Bronchial epithelial cell (primary cell): ENCODE measurements around the gene FAM118B. TPM values are rescaled to one million over a fixed set of nuclear protein-coding genes. Genes with fewer than 3 reads are reported as not detected.
"Not testable (repeated sequence)": the region's sequence is repeated elsewhere in the genome, so short reads cannot be mapped to it uniquely, and the experiment has no call there.

Source experiments
- DNase-seq: peaks from one replicate; pipeline ENCODE4 v3.0.0-alpha.2; 2010; ENCODE audit warnings: low read depth
- FAIRE-seq: peaks from 2 replicates; lab custom pipeline; 2011; peaks lifted over from hg19 to GRCh38; lab: Jason Lieb, UNC
- H3K27me3 ChIP-seq: 2 replicates; pipeline ENCODE4 v1.5.1; 2011; ENCODE audit warnings: low read length; ENCODE audit not compliant: control insufficient read depth, insufficient read depth
- H3K36me3 ChIP-seq: 2 replicates; pipeline ENCODE4 v1.5.1; 2011; ENCODE audit warnings: low read length; ENCODE audit not compliant: control insufficient read depth, insufficient read depth
- H3K4me3 ChIP-seq: 2 replicates; pipeline ENCODE4 v1.5.1; 2011; ENCODE audit warnings: mild to moderate bottlenecking, low read depth, low read length, control low read depth
- total RNA-seq: library from RNA; depleted of rRNA; stranded (reverse); fragments of >200 nt; gene quantifications from 2 replicates; pipeline ENCODE4 v1.2.1, GENCODE V29; 2014
- TF ChIP-seq, protein P1 (sequence below): IDR thresholded peaks from 2 replicates; pipeline ENCODE4 v1.5.1; 2011; ENCODE audit warnings: mild to moderate bottlenecking, moderate library complexity, low read length, control low read depth, inconsistent platforms; ENCODE audit not compliant: insufficient read depth, severe bottlenecking

Gene FAM118B
- total RNA-seq, 1 donor from 2014 or later = 15.8 TPM

- Histone ChIP-seq H3K4me3 (no peak overlapping the region), H3K27me3 (no peaks in the 10 kb centered on the region), H3K36me3 (peaks cover 3% of the 10 kb centered on the region)
- no peak for FAIRE-seq
- TF ChIP-seq, protein P1, sequence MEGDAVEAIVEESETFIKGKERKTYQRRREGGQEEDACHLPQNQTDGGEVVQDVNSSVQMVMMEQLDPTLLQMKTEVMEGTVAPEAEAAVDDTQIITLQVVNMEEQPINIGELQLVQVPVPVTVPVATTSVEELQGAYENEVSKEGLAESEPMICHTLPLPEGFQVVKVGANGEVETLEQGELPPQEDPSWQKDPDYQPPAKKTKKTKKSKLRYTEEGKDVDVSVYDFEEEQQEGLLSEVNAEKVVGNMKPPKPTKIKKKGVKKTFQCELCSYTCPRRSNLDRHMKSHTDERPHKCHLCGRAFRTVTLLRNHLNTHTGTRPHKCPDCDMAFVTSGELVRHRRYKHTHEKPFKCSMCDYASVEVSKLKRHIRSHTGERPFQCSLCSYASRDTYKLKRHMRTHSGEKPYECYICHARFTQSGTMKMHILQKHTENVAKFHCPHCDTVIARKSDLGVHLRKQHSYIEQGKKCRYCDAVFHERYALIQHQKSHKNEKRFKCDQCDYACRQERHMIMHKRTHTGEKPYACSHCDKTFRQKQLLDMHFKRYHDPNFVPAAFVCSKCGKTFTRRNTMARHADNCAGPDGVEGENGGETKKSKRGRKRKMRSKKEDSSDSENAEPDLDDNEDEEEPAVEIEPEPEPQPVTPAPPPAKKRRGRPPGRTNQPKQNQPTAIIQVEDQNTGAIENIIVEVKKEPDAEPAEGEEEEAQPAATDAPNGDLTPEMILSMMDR = no peak
- no peak for DNase-seq
Observed at GRCh38 chr11:126246636-126247035, 35.1 kb downstream of the FAM118B start.

- DNase-seq = no peak
- no peak for FAIRE-seq
- H3K4me3 ChIP-seq = no peak overlapping the region
- H3K36me3 ChIP-seq = peaks cover 6% of the 10 kb centered on the region
- TF ChIP-seq, protein P1 = no peak
- H3K27me3 ChIP-seq = no peaks in the 10 kb centered on the region
Observed at GRCh38 chr11:126253265-126253664, 41.7 kb downstream of the FAM118B start.

DNA sequence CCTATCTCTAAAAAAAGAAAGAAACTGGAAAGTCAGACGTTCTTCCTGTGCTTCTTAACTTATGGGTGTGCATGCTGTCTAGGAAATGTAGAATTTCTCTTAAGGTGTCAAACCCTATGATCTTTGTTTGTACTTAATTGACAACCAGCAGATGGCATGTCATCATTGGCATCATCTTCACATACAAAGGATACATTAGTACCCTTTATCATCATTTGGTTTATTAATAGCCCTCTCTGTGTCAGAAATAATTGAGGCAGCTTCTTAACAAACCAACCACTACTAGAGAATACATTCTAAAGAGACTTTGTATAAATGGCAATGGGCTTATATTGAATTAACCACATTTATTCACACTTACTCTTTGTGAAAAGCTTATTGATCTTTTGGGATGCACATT, 43.2 kb downstream of the FAM118B start:
- Histone ChIP-seq H3K27me3 (no peaks in the 10 kb centered on the region), H3K4me3 (no peak overlapping the region), H3K36me3 (peaks cover 6% of the 10 kb centered on the region)
- TF ChIP-seq, protein P1 = no peak
- DNase-seq (no peak), FAIRE-seq (no peak)

DNA sequence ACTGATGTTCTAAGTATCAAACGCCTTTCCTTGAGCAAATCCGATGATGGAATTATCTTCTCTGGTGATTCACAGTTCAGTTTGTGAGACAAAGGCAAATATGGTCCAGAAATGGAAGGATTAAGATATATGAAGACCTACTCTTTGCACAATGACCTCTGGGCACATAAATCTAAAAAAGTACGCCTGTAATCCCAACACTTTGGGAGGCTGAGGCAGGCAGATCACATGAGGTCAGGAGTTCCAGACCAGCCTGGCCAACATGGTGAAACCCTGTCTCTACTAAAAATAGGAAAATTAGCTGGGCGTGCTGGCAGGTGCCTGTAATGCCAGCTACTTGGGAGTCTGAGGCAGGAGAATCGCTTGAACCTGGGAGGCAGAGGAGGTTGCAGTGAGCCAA, 43.9 kb downstream of the FAM118B start:
- not testable (repeated sequence) for H3K4me3 ChIP-seq, DNase-seq, FAIRE-seq, H3K36me3 ChIP-seq, H3K27me3 ChIP-seq

DNA sequence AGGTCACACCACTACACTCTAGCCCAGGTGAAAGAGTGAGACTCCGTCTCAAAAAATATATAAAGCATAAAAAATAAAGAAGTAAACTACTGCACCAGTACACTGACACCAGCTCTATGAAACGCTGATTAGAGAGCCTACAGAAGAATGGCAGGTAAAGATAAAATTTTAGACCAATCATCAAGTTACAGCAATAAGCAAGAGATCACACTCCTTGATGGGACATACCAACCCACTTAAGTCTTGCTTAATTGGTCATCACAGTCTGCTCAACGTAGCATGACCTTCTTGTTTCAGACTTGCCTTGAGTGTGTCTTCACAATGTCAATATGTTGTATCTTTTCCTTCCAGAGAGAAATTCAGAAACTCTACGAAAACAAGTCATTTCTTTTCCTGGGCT, 44.6 kb downstream of the FAM118B start:
- no peak overlapping the region for H3K4me3 ChIP-seq
- FAIRE-seq (no peak), DNase-seq (no peak)
- TF ChIP-seq, protein P1 = no peak
- H3K36me3 ChIP-seq = peaks cover 6% of the 10 kb centered on the region
- no peaks in the 10 kb centered on the region for H3K27me3 ChIP-seq

DNA sequence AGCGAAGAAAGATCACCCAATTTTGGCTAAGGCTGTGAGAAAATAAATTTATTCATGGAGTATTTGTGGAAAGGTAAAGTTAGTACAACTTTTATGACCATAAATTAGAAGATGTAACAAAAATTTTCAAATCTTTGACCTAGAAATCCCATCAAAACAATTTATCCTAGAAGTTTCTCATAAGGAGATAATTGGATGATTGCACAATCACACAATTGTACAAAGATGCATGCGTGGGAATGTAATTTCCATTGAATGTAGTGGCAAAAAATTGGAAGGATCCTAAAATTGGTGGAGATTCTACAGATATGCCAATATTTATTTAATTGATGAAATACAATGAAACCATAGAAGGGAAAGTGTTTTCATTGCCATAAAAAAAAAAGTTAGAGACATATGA, 45.6 kb downstream of the FAM118B start:
- no peaks in the 10 kb centered on the region for H3K27me3 ChIP-seq
- no peak for FAIRE-seq
- no peak for DNase-seq
- TF ChIP-seq, protein P1 = no peak
- H3K36me3 ChIP-seq = peaks cover 5% of the 10 kb centered on the region
- H3K4me3 ChIP-seq = no peak overlapping the region
